Parathyroid adenoma (tissue), 2 donors: ENCODE data around the gene RASGEF1C.

Experiments
- H2AFZ ChIP-seq: fragments of 300-600 bp; sonication (generic); one replicate; pipeline ENCODE4 v1.7.0; 2017; ENCODE audit warnings: antibody characterized with exemption, mild to moderate bottlenecking
- H3K27ac ChIP-seq: fragments of 300-600 bp; sonication (generic); one replicate; pipeline ENCODE4 v1.7.0; 2017
- H3K27me3 ChIP-seq: fragments of 300-600 bp; sonication (generic); one replicate; pipeline ENCODE4 v1.7.0; 2017; ENCODE audit warnings: low read length; ENCODE audit not compliant: control insufficient read depth, insufficient read depth
- H3K36me3 ChIP-seq: fragments of 300-600 bp; sonication (generic); one replicate; pipeline ENCODE4 v1.7.0; 2017; ENCODE audit warnings: low read length; ENCODE audit not compliant: control insufficient read depth, insufficient read depth
- H3K4me1 ChIP-seq: fragments of 300-600 bp; sonication (generic); one replicate; pipeline ENCODE4 v1.7.0; 2017; ENCODE audit warnings: control low read depth
- H3K4me2 ChIP-seq: fragments of 300-600 bp; sonication (generic); one replicate; pipeline ENCODE4 v1.7.0; 2017; ENCODE audit warnings: low read length
- H3K4me3 ChIP-seq: fragments of 300-600 bp; sonication (generic); one replicate; pipeline ENCODE4 v1.7.0; 2017; ENCODE audit warnings: low read depth, low read length
- H3K79me2 ChIP-seq: fragments of 300-600 bp; sonication (generic); one replicate; pipeline ENCODE4 v1.7.0; 2017; ENCODE audit warnings: control low read depth
- H3K9ac ChIP-seq: fragments of 300-600 bp; sonication (generic); one replicate; pipeline ENCODE4 v1.7.0; 2017; ENCODE audit warnings: mild to moderate bottlenecking
- H3K9me3 ChIP-seq: fragments of 300-600 bp; sonication (generic); one replicate; pipeline ENCODE4 v1.7.0; 2017; ENCODE audit warnings: low read length; ENCODE audit not compliant: control insufficient read depth
- CTCF ChIP-seq: fragments of 300-600 bp; sonication (generic); IDR thresholded peaks from one replicate; pipeline ENCODE4 v1.7.0; 2017; ENCODE audit warnings: antibody characterized with exemption, mild to moderate bottlenecking
- donor health status: primary hyperparathyroidism.

RASGEF1C gene

GRCh38 chr5:180153991-180154390 is 55.0 kb downstream of the RASGEF1C start:
- Histone ChIP-seq H3K4me3 (no peak overlapping the region), H3K4me2 (no peak overlapping the region), H3K9ac (no peak overlapping the region), H2AFZ (no peak overlapping the region), H3K9me3 (no peaks in the 10 kb centered on the region), H3K4me1 (no peaks in the 10 kb centered on the region), H3K79me2 (no peaks in the 10 kb centered on the region), H3K27me3 (no peaks in the 10 kb centered on the region), H3K36me3 (no peaks in the 10 kb centered on the region), H3K27ac (no peak overlapping the region)
- TF ChIP-seq CTCF: no peak

GRCh38 chr5:180153099-180153498 is 55.9 kb downstream of the RASGEF1C start:
- no peaks in the 10 kb centered on the region for H3K79me2 ChIP-seq
- H3K4me1 ChIP-seq: no peaks in the 10 kb centered on the region
- no peak overlapping the region for H3K4me2 ChIP-seq
- H3K27ac ChIP-seq: no peak overlapping the region
- no peak overlapping the region for H3K4me3 ChIP-seq
- H3K36me3 ChIP-seq: no peaks in the 10 kb centered on the region
- H2AFZ ChIP-seq: no peak overlapping the region
- no peaks in the 10 kb centered on the region for H3K27me3 ChIP-seq
- H3K9me3 ChIP-seq: no peaks in the 10 kb centered on the region
- TF ChIP-seq CTCF: no peak
- H3K9ac ChIP-seq: no peak overlapping the region

- Histone ChIP-seq H3K79me2 (no peaks in the 10 kb centered on the region), H3K4me2 (no peak overlapping the region), H3K9ac (no peak overlapping the region), H3K27me3 (no peaks in the 10 kb centered on the region), H3K4me1 (no peaks in the 10 kb centered on the region), H2AFZ (no peak overlapping the region), H3K27ac (no peak overlapping the region), H3K9me3 (no peaks in the 10 kb centered on the region), H3K36me3 (no peaks in the 10 kb centered on the region), H3K4me3 (no peak overlapping the region)
- TF ChIP-seq CTCF: no peak
Measured at GRCh38 chr5:180143656-180144364, 65.2 kb downstream of the RASGEF1C start.

GRCh38 chr5:180142824-180143610 is 66.0 kb downstream of the RASGEF1C start:
- no peak overlapping the region for H3K4me2 ChIP-seq
- no peak overlapping the region for H3K9ac ChIP-seq
- H3K4me1 ChIP-seq: no peaks in the 10 kb centered on the region

More at GRCh38 chr5:180142824-180143610, 66.0 kb downstream of the RASGEF1C start:
- Histone ChIP-seq H3K27ac (no peak overlapping the region), H3K4me3 (no peak overlapping the region), H3K27me3 (no peaks in the 10 kb centered on the region), H3K36me3 (no peaks in the 10 kb centered on the region), H3K79me2 (no peaks in the 10 kb centered on the region), H2AFZ (no peak overlapping the region), H3K9me3 (no peaks in the 10 kb centered on the region)
- no peak for TF ChIP-seq CTCF
